ENCODE data around the gene BLACAT1.
"Not testable (repeated sequence)": the region's sequence is repeated elsewhere in the genome, so short reads cannot be mapped to it uniquely, and the experiment has no call there.

GRCh38 chr1:205406252-205406651 is 49.6 kb downstream of the BLACAT1 start:
- TF ChIP-seq CTCF, POLR2A (IDR thresholded peaks at IDR 0.05): not testable (repeated sequence)
